ENCODE measurements around the gene AVPI1.

AVPI1 gene

GRCh38 chr10:97723001-97723400 is 36.0 kb upstream of the AVPI1 start:
- Histone ChIP-seq H3K9ac (ENCODE audit: low read length) (no peak overlapping the region), H3K4me3 (ENCODE audit: insufficient read depth, low read length, poor library complexity, severe bottlenecking) (no peak overlapping the region), H4K20me1 (ENCODE audit: low read depth, low read length) (no peaks in the 10 kb centered on the region), H3K36me3 (ENCODE audit: low read length) (no peaks in the 10 kb centered on the region), H3K79me2 (ENCODE audit: insufficient read depth, low read length) (no peaks in the 10 kb centered on the region), H2AFZ (ENCODE audit: low read depth, low read length, severe bottlenecking) (no peak overlapping the region), H3F3A (ENCODE audit: insufficient read depth) (no peaks in the 10 kb centered on the region), H3K27ac (ENCODE audit: low read depth, low read length) (no peak overlapping the region), H3K4me2 (ENCODE audit: low read depth, low read length, poor library complexity, severe bottlenecking) (no peak overlapping the region), H3K27me3 (ENCODE audit: low read length) (no peaks in the 10 kb centered on the region), H3K9me3 (ENCODE audit: insufficient read depth, low read length) (no peaks in the 10 kb centered on the region), H3K9me2 (replicated peaks; ENCODE audit: insufficient read depth, low read length) (no peaks in the 10 kb centered on the region)
- TF ChIP-seq CTCF (IDR thresholded peaks at IDR 0.05; ENCODE audit: insufficient read depth, low read length, poor library complexity, severe bottlenecking) (no peak), EZH2phosphoT487 (conservative IDR thresholded peaks at IDR 0.05; ENCODE audit: low read length) (no peak)

- no peak for TF ChIP-seq CTCF (IDR thresholded peaks at IDR 0.05; ENCODE audit: insufficient read depth, low read length, poor library complexity, severe bottlenecking)
- TF ChIP-seq EZH2phosphoT487 (conservative IDR thresholded peaks at IDR 0.05; ENCODE audit: low read length), result no peak
- Histone ChIP-seq H3F3A (ENCODE audit: insufficient read depth) (no peaks in the 10 kb centered on the region), H3K4me3 (ENCODE audit: insufficient read depth, low read length, poor library complexity, severe bottlenecking) (no peak overlapping the region), H4K20me1 (ENCODE audit: low read depth, low read length) (no peaks in the 10 kb centered on the region), H2AFZ (ENCODE audit: low read depth, low read length, severe bottlenecking) (no peak overlapping the region), H3K4me2 (ENCODE audit: low read depth, low read length, poor library complexity, severe bottlenecking) (no peak overlapping the region), H3K27me3 (ENCODE audit: low read length) (no peaks in the 10 kb centered on the region), H3K9ac (ENCODE audit: low read length) (no peak overlapping the region), H3K27ac (ENCODE audit: low read depth, low read length) (no peak overlapping the region), H3K79me2 (ENCODE audit: insufficient read depth, low read length) (no peaks in the 10 kb centered on the region), H3K9me2 (replicated peaks; ENCODE audit: insufficient read depth, low read length) (no peaks in the 10 kb centered on the region), H3K9me3 (ENCODE audit: insufficient read depth, low read length) (no peaks in the 10 kb centered on the region), H3K36me3 (ENCODE audit: low read length) (no peaks in the 10 kb centered on the region)
These were observed 35.1 kb upstream of the AVPI1 start for GRCh38 chr10:97721871-97722780.

- H3K27ac ChIP-seq (ENCODE audit: low read depth, low read length), result no peak overlapping the region
- H4K20me1 ChIP-seq (ENCODE audit: low read depth, low read length), result no peaks in the 10 kb centered on the region
- no peaks in the 10 kb centered on the region for H3K36me3 ChIP-seq (ENCODE audit: low read length)
- no peak overlapping the region for H3K4me3 ChIP-seq (ENCODE audit: insufficient read depth, low read length, poor library complexity, severe bottlenecking)
- H2AFZ ChIP-seq (ENCODE audit: low read depth, low read length, severe bottlenecking), result no peak overlapping the region
- no peak overlapping the region for H3K4me2 ChIP-seq (ENCODE audit: low read depth, low read length, poor library complexity, severe bottlenecking)
- H3K9ac ChIP-seq (ENCODE audit: low read length), result no peak overlapping the region
- TF ChIP-seq EZH2phosphoT487 (conservative IDR thresholded peaks at IDR 0.05; ENCODE audit: low read length) (no peak), CTCF (IDR thresholded peaks at IDR 0.05; ENCODE audit: insufficient read depth, low read length, poor library complexity, severe bottlenecking) (no peak)
- H3K9me3 ChIP-seq (ENCODE audit: insufficient read depth, low read length), result no peaks in the 10 kb centered on the region
- H3K79me2 ChIP-seq (ENCODE audit: insufficient read depth, low read length), result no peaks in the 10 kb centered on the region
- no peaks in the 10 kb centered on the region for H3F3A ChIP-seq (ENCODE audit: insufficient read depth)
- H3K27me3 ChIP-seq (ENCODE audit: low read length), result no peaks in the 10 kb centered on the region
- H3K9me2 ChIP-seq (replicated peaks; ENCODE audit: insufficient read depth, low read length), result no peaks in the 10 kb centered on the region
These were observed 32.6 kb upstream of the AVPI1 start for GRCh38 chr10:97719602-97720001.
